ENCODE measurements around the gene DENND2C. TPM values are rescaled to one million over a fixed set of nuclear protein-coding genes. Genes with fewer than 3 reads are reported as not detected.

DENND2C gene
- total and polyA plus RNA-seq, 2 experiments from 2014 or later = 1.4 to 5.6 TPM

DNA sequence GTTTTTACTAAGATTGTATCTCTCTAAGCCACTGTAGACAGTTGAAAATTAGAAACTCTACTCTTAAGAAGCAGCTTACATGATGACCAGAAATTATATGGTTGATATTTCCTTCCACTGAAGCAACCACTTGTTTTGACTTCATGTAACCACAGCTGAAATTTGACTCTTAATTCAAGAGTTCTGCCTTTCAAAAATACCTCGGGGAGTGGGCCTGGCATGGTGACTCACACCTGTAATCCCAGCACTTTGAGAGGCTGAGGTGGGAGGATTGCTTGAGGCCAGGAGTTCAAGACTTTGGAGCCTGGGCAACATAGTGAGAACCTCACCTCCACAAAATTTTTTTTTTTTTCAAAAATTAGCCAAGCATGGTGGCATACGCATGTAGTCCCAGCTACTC lies 21.2 kb upstream of the DENND2C start:
- TF ChIP-seq EZH2phosphoT487 (IDR thresholded peaks at IDR 0.05; ENCODE audit: low read depth, severe bottlenecking, unreplicated experiment) = no peak
- TF ChIP-seq EZH2 (IDR thresholded peaks at IDR 0.05; ENCODE audit: borderline replicate concordance) = no peak
- TF ChIP-seq, protein P1, sequence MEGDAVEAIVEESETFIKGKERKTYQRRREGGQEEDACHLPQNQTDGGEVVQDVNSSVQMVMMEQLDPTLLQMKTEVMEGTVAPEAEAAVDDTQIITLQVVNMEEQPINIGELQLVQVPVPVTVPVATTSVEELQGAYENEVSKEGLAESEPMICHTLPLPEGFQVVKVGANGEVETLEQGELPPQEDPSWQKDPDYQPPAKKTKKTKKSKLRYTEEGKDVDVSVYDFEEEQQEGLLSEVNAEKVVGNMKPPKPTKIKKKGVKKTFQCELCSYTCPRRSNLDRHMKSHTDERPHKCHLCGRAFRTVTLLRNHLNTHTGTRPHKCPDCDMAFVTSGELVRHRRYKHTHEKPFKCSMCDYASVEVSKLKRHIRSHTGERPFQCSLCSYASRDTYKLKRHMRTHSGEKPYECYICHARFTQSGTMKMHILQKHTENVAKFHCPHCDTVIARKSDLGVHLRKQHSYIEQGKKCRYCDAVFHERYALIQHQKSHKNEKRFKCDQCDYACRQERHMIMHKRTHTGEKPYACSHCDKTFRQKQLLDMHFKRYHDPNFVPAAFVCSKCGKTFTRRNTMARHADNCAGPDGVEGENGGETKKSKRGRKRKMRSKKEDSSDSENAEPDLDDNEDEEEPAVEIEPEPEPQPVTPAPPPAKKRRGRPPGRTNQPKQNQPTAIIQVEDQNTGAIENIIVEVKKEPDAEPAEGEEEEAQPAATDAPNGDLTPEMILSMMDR (IDR thresholded peaks at IDR 0.05; ENCODE audit: poor library complexity) = no peak
- Histone ChIP-seq H3K9me2 (replicated peaks; ENCODE audit: insufficient read depth) (no peaks in the 10 kb centered on the region), H4K20me1 (ENCODE audit: insufficient read depth, poor library complexity, severe bottlenecking) (no peaks in the 10 kb centered on the region), H3K4me2 (no peak overlapping the region), H3K79me2 (no peaks in the 10 kb centered on the region), H3K27me3 (no peaks in the 10 kb centered on the region), H3K27ac (no peak overlapping the region), H2AFZ (no peak overlapping the region), H3K36me3 (replicated peaks; ENCODE audit: insufficient read depth, low read depth) (no peaks in the 10 kb centered on the region), H3K4me3 (no peak overlapping the region), H3K9me3 (ENCODE audit: low read depth) (no peaks in the 10 kb centered on the region), H3K4me1 (ENCODE audit: insufficient read depth) (no peaks in the 10 kb centered on the region)
- 89% methylated on average over 2 of the region's 2 CpGs for WGBS (ENCODE audit: low lambda C conversion rate, missing lambda C conversion rate)
- DNase-seq (ENCODE audit: low spot score) = no peak

DNA sequence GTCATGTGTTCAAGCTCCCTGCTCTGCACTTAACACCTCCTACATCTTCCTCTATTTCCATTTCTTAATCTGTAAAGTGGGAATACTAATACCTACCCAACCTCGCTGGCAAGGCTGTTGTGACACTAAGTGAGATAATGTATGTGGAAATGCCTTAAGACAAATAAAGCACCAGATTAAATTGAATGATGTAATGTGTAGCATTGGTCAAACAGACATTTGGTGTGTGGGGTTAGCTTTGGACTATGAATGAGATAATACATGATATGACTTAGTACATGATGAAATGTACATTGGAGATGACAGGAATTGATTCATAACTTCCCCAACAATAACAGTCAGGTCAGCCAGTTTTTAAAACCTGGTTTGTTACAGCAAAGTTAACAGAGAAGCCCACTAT lies 20.3 kb upstream of the DENND2C start:
- H3K27me3 ChIP-seq = peaks cover 2% of the 10 kb centered on the region
- no peaks in the 10 kb centered on the region for H3K79me2 ChIP-seq
- H3K4me1 ChIP-seq (ENCODE audit: insufficient read depth) = no peaks in the 10 kb centered on the region
- H3K36me3 ChIP-seq (replicated peaks; ENCODE audit: insufficient read depth, low read depth) = no peaks in the 10 kb centered on the region
- no peak overlapping the region for H3K27ac ChIP-seq
- 52% methylated on average over 1 of the region's 1 CpG for WGBS (ENCODE audit: low lambda C conversion rate, missing lambda C conversion rate)
- TF ChIP-seq, protein P1 (IDR thresholded peaks at IDR 0.05; ENCODE audit: poor library complexity) = no peak
- TF ChIP-seq EZH2 (IDR thresholded peaks at IDR 0.05; ENCODE audit: borderline replicate concordance) (no peak), EZH2phosphoT487 (IDR thresholded peaks at IDR 0.05; ENCODE audit: low read depth, severe bottlenecking, unreplicated experiment) (no peak)
- no peak for DNase-seq (ENCODE audit: low spot score)
- H3K4me3 ChIP-seq = no peak overlapping the region
- H3K9me2 ChIP-seq (replicated peaks; ENCODE audit: insufficient read depth) = no peaks in the 10 kb centered on the region
- H3K9me3 ChIP-seq (ENCODE audit: low read depth) = no peaks in the 10 kb centered on the region
- H2AFZ ChIP-seq = no peak overlapping the region
- no peaks in the 10 kb centered on the region for H4K20me1 ChIP-seq (ENCODE audit: insufficient read depth, poor library complexity, severe bottlenecking)
- H3K4me2 ChIP-seq = no peak overlapping the region

DNA sequence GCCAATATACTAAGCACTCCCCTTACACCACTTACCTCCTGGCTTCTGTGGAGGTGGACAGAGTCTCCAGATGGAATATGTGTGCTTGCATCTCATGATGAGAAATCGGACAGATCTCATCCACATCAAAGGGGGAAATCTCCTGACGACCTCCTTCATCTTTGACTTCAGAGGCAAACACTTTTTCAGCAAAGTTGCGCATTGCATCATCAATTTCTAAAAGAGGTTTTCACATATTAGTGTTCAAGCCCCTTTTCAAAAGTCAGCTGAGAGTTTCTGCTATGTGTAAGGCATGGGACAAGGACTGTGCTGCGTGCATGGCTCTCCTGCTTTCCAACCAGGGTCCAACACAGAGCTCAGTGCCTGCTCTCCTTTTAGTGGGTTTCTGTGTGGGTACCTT lies 18.7 kb upstream of the DENND2C start:
- H3K9me3 ChIP-seq (ENCODE audit: low read depth) = no peaks in the 10 kb centered on the region
- no peaks in the 10 kb centered on the region for H4K20me1 ChIP-seq (ENCODE audit: insufficient read depth, poor library complexity, severe bottlenecking)
- no peak for DNase-seq (ENCODE audit: low spot score)
- H3K4me1 ChIP-seq (ENCODE audit: insufficient read depth) = no peaks in the 10 kb centered on the region
- no peak overlapping the region for H3K27ac ChIP-seq
- peaks cover 3% of the 10 kb centered on the region for H3K27me3 ChIP-seq
- WGBS (ENCODE audit: low lambda C conversion rate, missing lambda C conversion rate) = 91% methylated on average over 4 of the region's 4 CpGs
- H3K36me3 ChIP-seq (replicated peaks; ENCODE audit: insufficient read depth, low read depth) = no peaks in the 10 kb centered on the region
- H2AFZ ChIP-seq = no peak overlapping the region
- no peak overlapping the region for H3K4me2 ChIP-seq
- TF ChIP-seq, protein P1 (IDR thresholded peaks at IDR 0.05; ENCODE audit: poor library complexity) = no peak
- H3K79me2 ChIP-seq = no peaks in the 10 kb centered on the region
- H3K4me3 ChIP-seq = no peak overlapping the region
- no peaks in the 10 kb centered on the region for H3K9me2 ChIP-seq (replicated peaks; ENCODE audit: insufficient read depth)

DNA sequence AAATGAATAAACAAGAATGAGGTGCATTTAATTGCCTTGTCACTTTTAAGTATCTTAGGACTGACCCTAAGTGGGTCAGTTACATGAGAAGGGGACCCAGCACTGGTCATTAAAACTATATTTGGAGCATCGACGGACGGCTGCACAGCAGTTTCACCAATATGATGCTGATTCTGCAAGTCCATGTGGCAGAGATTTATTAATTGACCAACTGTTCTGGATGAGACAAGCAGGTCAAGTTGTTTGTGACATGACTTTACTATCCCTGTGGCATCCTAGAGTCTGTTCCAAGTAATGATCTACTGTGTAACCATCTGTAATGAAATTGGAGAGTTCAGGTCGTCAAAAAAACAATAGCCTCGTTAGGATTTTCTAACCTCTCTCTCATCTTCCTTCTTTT lies 16.0 kb upstream of the DENND2C start:
- Histone ChIP-seq H3K79me2 (no peaks in the 10 kb centered on the region), H3K27ac (no peak overlapping the region), H3K36me3 (replicated peaks; ENCODE audit: insufficient read depth, low read depth) (no peaks in the 10 kb centered on the region), H3K4me2 (no peak overlapping the region), H4K20me1 (ENCODE audit: insufficient read depth, poor library complexity, severe bottlenecking) (no peaks in the 10 kb centered on the region), H2AFZ (no peak overlapping the region), H3K4me3 (no peak overlapping the region), H3K27me3 (peaks cover 3% of the 10 kb centered on the region), H3K4me1 (ENCODE audit: insufficient read depth) (no peaks in the 10 kb centered on the region), H3K9me2 (replicated peaks; ENCODE audit: insufficient read depth) (no peaks in the 10 kb centered on the region), H3K9me3 (ENCODE audit: low read depth) (no peaks in the 10 kb centered on the region)
- DNase-seq (ENCODE audit: low spot score) = no peak
- 93% methylated on average over 5 of the region's 5 CpGs for WGBS (ENCODE audit: low lambda C conversion rate, missing lambda C conversion rate)
- TF ChIP-seq, protein P1 (IDR thresholded peaks at IDR 0.05; ENCODE audit: poor library complexity) = no peak
- TF ChIP-seq EZH2phosphoT487 (IDR thresholded peaks at IDR 0.05; ENCODE audit: low read depth, severe bottlenecking, unreplicated experiment) = no peak

Data from hepatocyte (in vitro differentiated cells).